NCI-H460 (cell line): Measurements from ENCODE around the gene NOP14. TPM values are rescaled to one million over a fixed set of nuclear protein-coding genes. Genes with fewer than 3 reads are reported as not detected.
"Not testable (repeated sequence)": the region's sequence is repeated elsewhere in the genome, so short reads cannot be mapped to it uniquely, and the experiment has no call there.

ENCODE experiments used
- DNase-seq: peaks from one replicate; pipeline ENCODE4 v3.0.0-alpha.2; 2016; ENCODE audit warnings: low read depth; ENCODE audit errors: extremely low read depth
- total RNA-seq: library from RNA; depleted of rRNA; stranded (reverse); fragments of >200 nt; shearing (Covaris generic); gene quantifications from 2 replicates; pipeline ENCODE4 v1.2.3, GENCODE V29; 2014

Gene NOP14
- total RNA-seq, 1 experiment from 2014 or later = 37.1 TPM

GRCh38 chr4:2943364-2944090, 19.7 kb downstream of the NOP14 start:
- no peak for DNase-seq

DNA sequence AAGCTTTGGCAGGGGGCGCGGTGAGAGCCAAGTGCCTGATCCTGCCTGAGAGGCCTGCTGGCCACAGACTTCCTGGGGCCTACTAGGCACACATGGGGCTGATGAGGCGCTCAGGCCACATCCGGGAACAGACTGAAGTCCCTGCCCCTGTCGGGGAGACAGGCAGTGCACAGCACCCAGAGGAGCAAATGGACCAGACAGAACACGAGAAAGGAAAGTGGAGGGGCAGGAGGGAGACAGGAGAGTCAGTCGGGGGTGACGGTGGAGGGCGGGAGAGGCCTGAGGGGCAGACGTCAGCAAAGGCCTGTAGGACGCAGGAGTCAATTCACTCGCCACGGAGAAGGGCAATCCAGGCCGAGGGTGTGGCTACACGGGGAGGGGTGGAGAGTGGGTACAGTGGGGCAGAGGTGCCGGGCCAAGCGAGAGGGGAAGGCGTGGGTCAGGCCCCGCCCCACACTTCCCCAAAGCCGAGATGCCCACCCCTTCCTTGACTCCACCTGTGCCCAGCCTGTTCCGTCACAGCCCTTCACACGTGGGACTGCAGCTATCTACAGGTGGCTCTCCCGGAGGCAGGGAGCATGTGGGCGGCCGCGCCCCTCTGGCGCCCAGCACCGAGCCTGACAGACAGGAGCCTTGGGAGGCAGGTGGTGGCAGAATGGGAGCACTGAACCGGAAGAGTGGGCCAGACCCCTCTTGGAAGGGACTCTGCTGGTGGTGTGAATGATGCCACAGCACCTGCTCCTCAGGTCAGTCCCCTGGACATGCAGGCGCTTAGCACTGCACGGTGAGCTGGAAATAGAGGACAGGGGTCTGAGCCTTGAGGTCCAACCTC, 20.5 kb downstream of the NOP14 start:
- no peak for DNase-seq

DNA sequence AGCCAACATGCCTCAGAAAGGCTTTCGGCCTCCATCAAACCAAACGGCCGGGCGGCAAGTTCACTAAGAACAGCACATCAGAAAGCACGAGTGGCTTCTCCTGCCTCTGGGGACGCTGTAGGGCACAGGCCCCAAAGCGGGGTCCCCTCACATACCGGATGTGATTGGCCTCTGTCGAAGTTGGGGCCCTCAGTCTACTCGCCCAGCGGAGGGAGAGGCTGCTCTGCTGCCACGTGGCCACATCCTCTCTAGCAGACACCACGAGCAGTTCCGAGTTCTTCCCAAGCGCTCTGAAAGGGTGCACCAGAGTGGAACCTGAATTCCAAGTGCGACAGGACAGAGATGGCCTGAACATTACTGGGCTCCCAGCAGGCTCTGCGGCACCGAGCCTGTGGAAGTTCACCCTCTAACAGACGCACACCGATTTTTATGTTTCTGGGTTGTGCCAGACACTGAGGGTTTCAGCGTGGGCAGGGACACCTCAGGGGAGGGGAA, 21.1 kb downstream of the NOP14 start:
- no peak for DNase-seq

GRCh38 chr4:2941138-2942036, 21.8 kb downstream of the NOP14 start:
- DNase-seq = no peak

DNA sequence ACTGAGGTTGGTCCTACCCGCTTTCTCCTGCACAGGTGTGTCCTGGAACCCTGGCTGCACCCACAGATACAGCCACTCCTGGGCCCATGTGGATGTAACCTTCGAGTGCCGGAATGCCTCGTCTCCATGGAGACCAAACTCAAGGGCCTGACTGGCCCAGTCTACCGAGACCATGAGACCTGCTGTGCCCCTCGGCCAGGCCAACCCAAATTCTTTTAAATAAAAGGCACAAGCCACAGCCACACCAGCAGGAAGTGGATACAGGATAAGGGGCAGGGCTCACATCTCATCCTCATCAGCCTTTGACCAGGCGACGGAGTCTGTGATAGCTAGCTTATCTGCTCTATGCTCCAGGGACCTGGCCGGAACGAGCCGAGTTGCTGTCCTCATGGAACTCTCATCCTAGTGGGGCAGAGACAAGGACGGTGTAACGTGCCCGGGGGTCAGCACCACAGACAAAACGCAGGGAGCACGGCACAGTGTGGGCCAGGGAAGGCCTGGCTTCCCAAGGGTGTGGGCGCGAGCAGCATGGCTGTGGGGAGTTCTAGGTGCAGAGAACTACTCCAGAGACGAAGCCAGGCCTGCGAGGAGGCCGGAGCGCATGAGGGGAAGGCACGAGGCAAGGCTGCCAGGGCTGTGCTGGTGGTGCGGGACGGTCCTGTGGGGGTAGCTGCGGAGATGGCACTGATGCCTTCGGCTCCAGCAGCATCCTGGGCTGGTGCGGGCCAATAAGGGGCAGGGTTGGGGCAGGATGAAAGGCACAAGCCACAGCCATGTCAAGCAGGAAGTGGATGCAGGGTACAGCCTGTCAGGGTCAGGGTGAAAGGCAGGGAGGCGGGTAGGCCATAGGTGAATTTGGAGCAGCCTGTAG, 22.7 kb downstream of the NOP14 start:
- DNase-seq = no peak

DNA sequence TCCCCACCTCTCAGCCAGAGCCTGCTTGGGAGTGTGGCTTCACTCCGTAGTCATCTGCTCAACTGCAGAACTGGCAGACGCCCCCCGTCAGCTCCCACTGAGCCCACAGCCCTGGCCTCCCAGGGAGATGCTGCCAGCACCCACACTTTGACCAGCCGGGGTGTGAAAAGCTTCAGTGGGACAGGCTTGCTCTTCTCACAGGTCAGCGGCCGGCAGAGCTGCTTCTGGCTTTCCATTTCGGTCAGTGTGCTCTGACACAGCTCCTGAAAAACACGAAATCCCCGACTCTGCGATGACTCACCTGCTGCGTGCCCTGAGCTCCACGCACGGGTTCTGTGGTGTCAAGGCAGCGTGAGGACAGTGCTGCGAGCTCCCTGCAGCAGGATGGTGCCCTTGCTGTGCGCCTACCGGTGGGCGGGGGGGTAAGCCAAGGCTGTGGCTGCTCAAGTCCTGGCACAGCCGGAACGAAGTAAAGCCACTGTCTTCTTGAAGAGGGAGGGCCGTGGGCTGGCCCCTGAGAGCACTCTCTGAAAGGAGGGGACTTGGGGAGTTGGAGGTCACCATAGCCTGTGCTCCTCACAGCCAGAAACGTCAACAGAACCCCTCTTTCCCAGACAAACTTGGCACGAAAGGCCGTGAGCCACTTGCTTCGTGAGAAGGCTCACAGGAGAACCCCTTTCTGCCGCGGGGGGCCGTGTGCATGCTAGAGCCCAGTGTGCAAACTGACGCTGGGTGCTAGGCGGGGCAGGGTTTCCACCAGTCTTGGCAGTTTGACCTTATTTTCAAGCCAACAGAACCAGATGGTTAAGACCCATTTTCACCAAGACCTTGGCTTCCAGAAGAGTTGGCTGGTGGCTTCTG, 23.6 kb downstream of the NOP14 start:
- no peak for DNase-seq

DNA sequence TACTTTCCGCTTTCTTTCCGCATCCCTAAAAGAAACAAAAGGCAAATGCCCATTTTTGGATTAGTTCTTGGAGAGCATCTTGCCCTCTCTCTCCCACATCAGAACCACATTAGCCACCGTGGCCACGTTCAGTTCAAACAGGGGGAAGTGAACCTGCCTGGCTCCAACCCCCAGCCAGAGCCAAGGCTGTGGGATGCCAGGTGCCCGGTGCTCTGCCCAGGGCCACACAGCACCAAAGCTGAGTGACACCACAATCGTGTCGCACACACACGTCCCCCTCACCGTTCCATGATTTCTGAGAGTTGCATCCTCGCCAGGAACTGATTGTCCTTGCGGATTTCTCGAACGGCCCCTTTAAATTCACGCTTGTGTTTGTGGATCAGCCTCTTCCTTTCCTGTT, 24.3 kb downstream of the NOP14 start:
- DNase-seq = no peak

GRCh38 chr4:2938411-2938810, 24.8 kb downstream of the NOP14 start:
- not testable (repeated sequence) for DNase-seq

GRCh38 chr4:2937986-2938385, 25.2 kb downstream of the NOP14 start:
- DNase-seq = no peak

DNA sequence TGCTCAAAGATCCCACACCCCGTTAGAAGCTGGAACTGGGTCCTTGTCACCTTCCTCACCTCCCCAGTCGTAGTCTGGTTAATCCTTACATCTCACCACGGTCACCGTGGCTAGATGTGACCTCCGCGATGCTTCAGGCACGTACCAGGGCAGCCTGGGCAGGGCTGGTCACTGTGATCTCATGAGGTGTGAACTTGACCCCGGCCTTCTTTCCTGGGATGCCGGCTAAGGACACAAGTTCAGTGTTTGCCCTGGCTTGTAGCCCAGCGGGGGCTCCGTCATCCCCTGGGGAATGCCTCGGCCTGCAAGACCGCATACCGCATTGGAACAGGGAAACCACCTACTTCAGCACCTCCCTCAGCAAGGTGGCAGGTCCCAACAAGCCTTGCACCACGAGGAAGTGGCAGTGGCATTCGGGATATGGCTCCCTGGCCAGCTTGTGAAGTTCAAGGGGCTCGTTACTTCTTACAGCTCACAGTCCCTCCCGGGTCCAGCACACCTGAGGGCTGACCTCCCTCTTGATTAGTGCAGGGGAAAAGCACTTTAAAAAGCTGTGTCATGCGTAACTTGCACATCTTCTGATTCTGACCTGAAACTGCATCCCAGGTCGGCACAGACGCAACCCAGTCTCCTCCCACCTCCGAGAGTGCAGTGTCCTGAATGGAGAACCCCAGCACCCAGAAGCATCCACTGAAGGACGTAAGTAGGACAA, 25.9 kb downstream of the NOP14 start:
- DNase-seq = no peak

DNA sequence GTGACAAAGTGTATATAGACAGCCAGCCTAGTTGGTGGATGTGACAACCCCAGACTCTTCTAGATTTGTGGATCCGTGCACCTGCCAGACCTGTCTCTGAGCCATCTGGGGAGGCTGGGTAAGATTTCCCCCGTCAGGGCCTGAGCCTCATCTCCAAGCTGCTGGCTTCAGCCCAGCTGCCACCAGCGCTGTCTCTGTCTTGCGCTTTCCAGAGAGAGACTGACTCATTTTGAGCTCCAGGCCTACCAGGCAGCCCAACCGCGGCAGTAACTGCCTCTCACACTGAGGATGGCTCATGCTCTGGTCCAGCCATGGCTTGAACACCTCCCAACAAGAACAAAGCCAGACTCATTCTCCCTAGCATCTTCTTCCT, 26.4 kb downstream of the NOP14 start:
- DNase-seq = no peak

DNA sequence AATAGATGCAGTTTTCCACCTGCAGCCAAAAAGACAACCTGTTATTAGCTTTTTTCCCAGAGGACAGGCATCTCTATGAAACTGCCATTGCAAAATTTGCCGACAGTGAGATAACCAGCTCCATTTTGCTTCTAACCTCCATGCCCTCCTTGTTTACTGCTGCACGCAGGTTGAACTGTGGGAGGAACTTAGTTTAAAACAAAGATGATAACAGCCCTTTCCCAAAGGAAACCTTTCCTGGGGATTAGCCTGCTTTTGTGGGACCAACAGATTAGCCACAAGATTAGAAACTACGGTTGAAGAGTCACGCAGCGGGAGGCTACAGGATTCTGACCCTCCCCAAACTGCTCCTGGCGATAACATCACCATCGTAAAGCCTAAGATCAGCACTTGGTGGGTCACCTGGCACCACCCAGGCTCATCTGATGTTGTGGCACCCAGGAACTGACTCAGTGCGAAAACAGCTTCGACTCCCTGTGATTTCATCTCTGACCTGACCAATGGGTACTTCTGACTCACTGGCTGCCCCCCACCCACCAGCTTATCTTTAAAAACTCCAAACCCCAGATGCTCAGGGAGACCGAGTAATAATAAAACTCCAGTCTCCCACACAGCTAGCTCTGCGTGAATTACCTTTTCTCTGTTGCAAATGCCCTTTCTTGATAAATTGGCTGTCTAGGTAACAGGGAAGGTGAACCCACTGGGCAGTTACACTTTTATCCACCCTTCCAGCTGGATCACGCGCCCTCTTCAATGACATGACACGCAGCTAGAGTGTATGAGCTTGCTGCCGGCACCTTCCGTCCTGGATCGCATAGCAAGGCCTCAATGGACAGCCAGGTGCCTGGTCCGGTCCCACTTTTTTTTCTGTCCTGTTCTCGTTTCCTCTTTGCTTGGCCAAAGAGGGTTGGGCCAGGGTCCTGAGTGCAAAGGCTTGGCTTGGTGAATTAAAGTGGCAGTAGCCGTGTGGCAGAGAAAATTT, 27.2 kb downstream of the NOP14 start:
- DNase-seq = peak; percentile 71

DNA sequence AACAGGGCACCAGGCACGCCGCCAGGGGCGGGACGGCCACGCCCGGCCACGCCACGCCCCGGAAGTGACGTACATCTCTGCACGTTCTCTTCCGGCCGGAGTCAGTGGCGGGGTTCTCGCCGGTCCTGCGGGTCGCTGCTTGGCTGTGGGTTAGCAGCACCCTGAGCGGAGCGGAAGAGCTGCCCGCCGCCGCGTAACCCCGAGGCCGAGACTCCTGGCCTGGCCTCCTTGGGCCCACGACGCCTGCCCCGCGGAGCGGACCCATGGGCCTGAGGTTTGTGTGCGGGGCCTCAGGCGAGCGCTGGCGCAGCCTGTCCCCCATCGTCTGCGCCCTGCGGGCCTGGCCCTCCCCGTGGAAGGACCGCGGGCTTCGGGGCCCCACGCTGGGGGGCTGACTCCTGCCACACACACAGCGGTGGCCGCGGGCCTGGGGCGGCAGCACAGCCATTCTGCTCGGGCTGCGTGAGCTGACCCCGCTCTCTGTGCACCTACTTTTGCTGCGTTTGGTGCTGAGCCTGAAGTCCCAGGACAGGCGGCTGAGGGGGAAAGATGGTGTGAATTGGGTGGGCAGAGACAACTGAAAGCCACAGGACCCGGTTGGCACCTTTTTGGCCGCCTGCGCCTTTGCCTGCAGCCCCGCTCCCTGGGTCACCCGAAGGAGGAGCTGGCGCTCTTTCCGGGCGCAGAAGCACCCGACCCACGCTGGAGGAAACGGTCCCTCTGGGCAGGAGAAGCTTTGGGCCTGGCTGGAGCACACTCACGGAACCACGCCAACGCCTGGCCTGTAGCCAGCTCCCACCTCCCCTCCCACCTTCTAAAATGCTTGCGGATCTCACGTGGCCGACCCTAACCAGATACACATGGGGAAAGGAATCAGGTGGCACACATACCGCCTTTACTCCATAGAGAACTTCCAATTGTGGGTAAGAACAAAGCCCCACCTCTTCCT, 28.1 kb downstream of the NOP14 start:
- peak; percentile 83 for DNase-seq

- no peak for DNase-seq
Measured at GRCh38 chr4:2934077-2934812, 29.0 kb downstream of the NOP14 start.

GRCh38 chr4:2933566-2934076, 29.6 kb downstream of the NOP14 start:
- DNase-seq = no peak
